Measurements from ENCODE around the gene NRP2. TPM values are rescaled to one million over a fixed set of nuclear protein-coding genes. Genes with fewer than 3 reads are reported as not detected.

NRP2 gene
- total RNA-seq, 1 experiment from 2014 or later, result 13.2 TPM

GRCh38 chr2:205769879-205770278 is 87.6 kb downstream of the NRP2 start:
- H3K27me3 ChIP-seq (replicated peaks), result no peaks in the 10 kb centered on the region
- H3K4me3 ChIP-seq, result no peak overlapping the region
- no peaks in the 10 kb centered on the region for H3K9me3 ChIP-seq (replicated peaks)
- peaks cover 42% of the 10 kb centered on the region for H3K4me1 ChIP-seq (replicated peaks)
- H3K27ac ChIP-seq, result peak overlapping the region; percentile 61
- no peaks in the 10 kb centered on the region for H3K36me3 ChIP-seq
- DNase-seq (ENCODE audit: low read depth in 1 of 2, low spot score in 2 of 2), result no peak

- H3K27ac ChIP-seq, result peak overlapping the region; percentile 61
- peak in 1 of 2 experiments; percentile 22 for DNase-seq (ENCODE audit: low read depth in 1 of 2, low spot score in 2 of 2)
- no peak overlapping the region for H3K4me3 ChIP-seq
Measured at GRCh38 chr2:205770577-205770976, 88.3 kb downstream of the NRP2 start.

GRCh38 chr2:205771031-205771430 is 88.7 kb downstream of the NRP2 start:
- peak; percentile 73 to 80 for DNase-seq (ENCODE audit: low read depth in 1 of 2, low spot score in 2 of 2)
- Histone ChIP-seq H3K27ac (peak overlapping the region; percentile 61), H3K36me3 (no peaks in the 10 kb centered on the region), H3K27me3 (replicated peaks) (no peaks in the 10 kb centered on the region), H3K4me3 (no peak overlapping the region), H3K9me3 (replicated peaks) (no peaks in the 10 kb centered on the region), H3K4me1 (replicated peaks) (peaks cover 42% of the 10 kb centered on the region)

More at GRCh38 chr2:205770577-205770976, 88.3 kb downstream of the NRP2 start:
- Histone ChIP-seq H3K9me3 (replicated peaks) (no peaks in the 10 kb centered on the region), H3K27me3 (replicated peaks) (no peaks in the 10 kb centered on the region), H3K36me3 (no peaks in the 10 kb centered on the region), H3K4me1 (replicated peaks) (peaks cover 42% of the 10 kb centered on the region)

GRCh38 chr2:205771666-205772065 is 89.4 kb downstream of the NRP2 start:
- H3K27ac ChIP-seq, result peak overlapping the region; percentile 61
- H3K36me3 ChIP-seq, result no peaks in the 10 kb centered on the region
- H3K27me3 ChIP-seq (replicated peaks), result no peaks in the 10 kb centered on the region
- H3K4me1 ChIP-seq (replicated peaks), result peaks cover 42% of the 10 kb centered on the region
- DNase-seq (ENCODE audit: low read depth in 1 of 2, low spot score in 2 of 2), result no peak
- no peaks in the 10 kb centered on the region for H3K9me3 ChIP-seq (replicated peaks)
- no peak overlapping the region for H3K4me3 ChIP-seq

GRCh38 chr2:205772983-205773382 is 90.7 kb downstream of the NRP2 start:
- Histone ChIP-seq H3K36me3 (no peaks in the 10 kb centered on the region), H3K27me3 (replicated peaks) (no peaks in the 10 kb centered on the region), H3K9me3 (replicated peaks) (no peaks in the 10 kb centered on the region), H3K4me1 (replicated peaks) (peaks cover 42% of the 10 kb centered on the region), H3K27ac (no peak overlapping the region), H3K4me3 (no peak overlapping the region)
- no peak for DNase-seq (ENCODE audit: low read depth in 1 of 2, low spot score in 2 of 2)

- Histone ChIP-seq H3K4me1 (replicated peaks) (peaks cover 33% of the 10 kb centered on the region), H3K36me3 (no peaks in the 10 kb centered on the region), H3K27me3 (replicated peaks) (no peaks in the 10 kb centered on the region), H3K4me3 (no peak overlapping the region), H3K27ac (no peak overlapping the region), H3K9me3 (replicated peaks) (no peaks in the 10 kb centered on the region)
- no peak for DNase-seq (ENCODE audit: low read depth in 1 of 2, low spot score in 2 of 2)
Measured at GRCh38 chr2:205773989-205774388, 91.7 kb downstream of the NRP2 start.

- Histone ChIP-seq H3K36me3 (no peaks in the 10 kb centered on the region), H3K27ac (no peak overlapping the region), H3K9me3 (replicated peaks) (no peaks in the 10 kb centered on the region), H3K4me3 (no peak overlapping the region), H3K4me1 (replicated peaks) (peaks cover 22% of the 10 kb centered on the region), H3K27me3 (replicated peaks) (no peaks in the 10 kb centered on the region)
- no peak for DNase-seq (ENCODE audit: low read depth in 1 of 2, low spot score in 2 of 2)
Measured at GRCh38 chr2:205775097-205775877, 93.0 kb downstream of the NRP2 start.

- peaks cover 13% of the 10 kb centered on the region for H3K4me1 ChIP-seq (replicated peaks)
- no peak for DNase-seq (ENCODE audit: low read depth in 1 of 2, low spot score in 2 of 2)
- no peaks in the 10 kb centered on the region for H3K27me3 ChIP-seq (replicated peaks)
- H3K4me3 ChIP-seq, result no peak overlapping the region
- H3K27ac ChIP-seq, result no peak overlapping the region
- H3K9me3 ChIP-seq (replicated peaks), result no peaks in the 10 kb centered on the region
- no peaks in the 10 kb centered on the region for H3K36me3 ChIP-seq
Measured at GRCh38 chr2:205776139-205776538, 93.8 kb downstream of the NRP2 start.

GRCh38 chr2:205776720-205777119 is 94.4 kb downstream of the NRP2 start:
- DNase-seq (ENCODE audit: low read depth in 1 of 2, low spot score in 2 of 2), result no peak

GRCh38 chr2:205778356-205778755 is 96.1 kb downstream of the NRP2 start:
- H3K9me3 ChIP-seq (replicated peaks), result no peaks in the 10 kb centered on the region
- DNase-seq (ENCODE audit: low read depth in 1 of 2, low spot score in 2 of 2), result no peak

More at GRCh38 chr2:205776720-205777119, 94.4 kb downstream of the NRP2 start:
- Histone ChIP-seq H3K9me3 (replicated peaks) (no peaks in the 10 kb centered on the region), H3K36me3 (no peaks in the 10 kb centered on the region), H3K4me1 (replicated peaks) (peaks cover 7% of the 10 kb centered on the region), H3K4me3 (no peak overlapping the region), H3K27me3 (replicated peaks) (no peaks in the 10 kb centered on the region), H3K27ac (no peak overlapping the region)

GRCh38 chr2:205780645-205781044 is 98.3 kb downstream of the NRP2 start:
- Histone ChIP-seq H3K9me3 (replicated peaks) (no peaks in the 10 kb centered on the region), H3K4me3 (no peak overlapping the region), H3K4me1 (replicated peaks) (no peaks in the 10 kb centered on the region), H3K27ac (no peak overlapping the region), H3K36me3 (no peaks in the 10 kb centered on the region), H3K27me3 (replicated peaks) (no peaks in the 10 kb centered on the region)
- no peak for DNase-seq (ENCODE audit: low read depth in 1 of 2, low spot score in 2 of 2)

More at GRCh38 chr2:205778356-205778755, 96.1 kb downstream of the NRP2 start:
- Histone ChIP-seq H3K4me3 (no peak overlapping the region), H3K4me1 (replicated peaks) (no peaks in the 10 kb centered on the region), H3K36me3 (no peaks in the 10 kb centered on the region), H3K27ac (no peak overlapping the region), H3K27me3 (replicated peaks) (no peaks in the 10 kb centered on the region)

- H3K4me1 ChIP-seq (replicated peaks), result no peaks in the 10 kb centered on the region
- DNase-seq (ENCODE audit: low read depth in 1 of 2, low spot score in 2 of 2), result no peak
- no peaks in the 10 kb centered on the region for H3K27me3 ChIP-seq (replicated peaks)
- no peak overlapping the region for H3K4me3 ChIP-seq
- no peaks in the 10 kb centered on the region for H3K36me3 ChIP-seq
- H3K27ac ChIP-seq, result no peak overlapping the region
- H3K9me3 ChIP-seq (replicated peaks), result no peaks in the 10 kb centered on the region
Measured at GRCh38 chr2:205781244-205781931, 99.1 kb downstream of the NRP2 start.

GRCh38 chr2:205782941-205783340 is 100.6 kb downstream of the NRP2 start:
- H3K36me3 ChIP-seq, result no peaks in the 10 kb centered on the region
- no peak overlapping the region for H3K4me3 ChIP-seq
- no peak for DNase-seq (ENCODE audit: low read depth in 1 of 2, low spot score in 2 of 2)

GRCh38 chr2:205783872-205784499 is 101.7 kb downstream of the NRP2 start:
- Histone ChIP-seq H3K9me3 (replicated peaks) (no peaks in the 10 kb centered on the region), H3K27me3 (replicated peaks) (no peaks in the 10 kb centered on the region), H3K27ac (no peak overlapping the region), H3K4me3 (no peak overlapping the region), H3K36me3 (no peaks in the 10 kb centered on the region), H3K4me1 (replicated peaks) (peaks cover 13% of the 10 kb centered on the region)
- DNase-seq (ENCODE audit: low read depth in 1 of 2, low spot score in 2 of 2), result no peak

More at GRCh38 chr2:205782941-205783340, 100.6 kb downstream of the NRP2 start:
- Histone ChIP-seq H3K27me3 (replicated peaks) (no peaks in the 10 kb centered on the region), H3K27ac (no peak overlapping the region), H3K4me1 (replicated peaks) (peaks cover 11% of the 10 kb centered on the region), H3K9me3 (replicated peaks) (no peaks in the 10 kb centered on the region)
